ENCODE data around the gene SPINT4.
"Not testable (repeated sequence)": the region's sequence is repeated elsewhere in the genome, so short reads cannot be mapped to it uniquely, and the experiment has no call there.

The SPINT4 gene

GRCh38 chr20:45722047-45722446 is at the start of gene SPINT4:
TSS of gene SPINT4 (plus strand) at chr20:45722347. CDS start at chr20:45722368, 21 bp downstream.
- H3K27me3 ChIP-seq (ENCODE audit: insufficient read depth, poor library complexity, severe bottlenecking), result peaks cover 54% of the 10 kb centered on the region

DNA sequence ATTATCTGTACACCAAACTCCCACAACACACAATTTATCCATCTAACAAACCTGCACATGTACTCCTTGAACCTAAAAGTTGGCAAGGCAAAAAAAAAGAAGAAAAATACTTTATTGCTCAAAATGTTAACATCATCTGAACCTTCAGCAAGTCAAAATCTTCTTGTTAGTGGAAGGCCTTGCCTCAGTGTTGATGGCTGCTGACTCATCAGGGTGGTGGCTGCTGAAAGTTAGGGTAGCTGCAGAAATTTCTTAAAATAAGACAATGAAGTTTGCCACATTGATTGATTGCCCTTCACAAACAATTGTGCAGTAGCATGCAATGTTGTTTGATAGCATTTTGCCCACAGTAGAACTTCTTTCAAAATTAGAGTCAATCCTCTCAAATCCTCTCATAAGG is 49.4 kb upstream of the SPINT4 start:
- no peak for DNase-seq (ENCODE audit: low spot score)
- Histone ChIP-seq H3K27ac (ENCODE audit: poor library complexity, severe bottlenecking) (no peak overlapping the region), H3K27me3 (ENCODE audit: insufficient read depth, poor library complexity, severe bottlenecking) (peaks cover 46% of the 10 kb centered on the region), H3K36me3 (ENCODE audit: low read depth) (no peaks in the 10 kb centered on the region), H3K4me3 (ENCODE audit: severe bottlenecking) (no peak overlapping the region), H3K4me1 (ENCODE audit: insufficient read depth, poor library complexity, severe bottlenecking) (no peaks in the 10 kb centered on the region), H3K9me3 (ENCODE audit: severe bottlenecking) (no peaks in the 10 kb centered on the region)
- TF ChIP-seq CTCF (IDR thresholded peaks at IDR 0.05; ENCODE audit: poor library complexity, severe bottlenecking), result no peak
- ATAC-seq (ENCODE audit: low read depth), result no peak

More at GRCh38 chr20:45722047-45722446, at the start of gene SPINT4:
- H3K9me3 ChIP-seq (ENCODE audit: severe bottlenecking), result no peaks in the 10 kb centered on the region
- ATAC-seq (ENCODE audit: low read depth) (no peak), DNase-seq (ENCODE audit: low spot score) (no peak)
- H3K27ac ChIP-seq (ENCODE audit: poor library complexity, severe bottlenecking), result no peak within 1 kb of the TSS
- no peaks in the 10 kb centered on the region for H3K4me1 ChIP-seq (ENCODE audit: insufficient read depth, poor library complexity, severe bottlenecking)
- no peak for TF ChIP-seq CTCF (IDR thresholded peaks at IDR 0.05; ENCODE audit: poor library complexity, severe bottlenecking)
- H3K4me3 ChIP-seq (ENCODE audit: severe bottlenecking), result no peak within 1 kb of the TSS
- H3K36me3 ChIP-seq (ENCODE audit: low read depth), result no peaks in the 10 kb centered on the region

DNA sequence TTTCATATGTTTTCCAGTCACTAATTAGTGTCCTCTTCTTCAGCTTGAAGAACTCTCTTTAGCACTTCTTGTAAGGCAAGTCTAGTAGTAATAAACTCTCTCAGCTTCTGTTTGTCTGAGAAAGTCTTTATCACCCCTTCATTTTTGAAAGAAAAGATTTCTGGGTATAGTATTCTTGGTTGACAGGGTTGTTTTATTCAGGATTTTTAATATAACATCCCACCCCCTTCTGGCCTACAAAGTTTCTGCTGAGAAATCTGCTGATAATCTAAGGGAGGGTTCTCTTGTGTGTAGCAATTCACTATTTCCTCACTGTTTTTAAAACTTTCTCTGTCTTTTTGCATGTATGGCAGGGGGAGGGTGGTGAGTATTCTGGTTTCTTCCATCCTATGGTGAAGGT is 42.5 kb upstream of the SPINT4 start:
- H3K4me1 ChIP-seq (ENCODE audit: insufficient read depth, poor library complexity, severe bottlenecking), result no peaks in the 10 kb centered on the region
- H3K9me3 ChIP-seq (ENCODE audit: severe bottlenecking), result peaks cover 8% of the 10 kb centered on the region
- H3K27ac ChIP-seq (ENCODE audit: poor library complexity, severe bottlenecking), result no peak overlapping the region
- H3K4me3 ChIP-seq (ENCODE audit: severe bottlenecking), result no peak overlapping the region
- peaks cover 17% of the 10 kb centered on the region for H3K27me3 ChIP-seq (ENCODE audit: insufficient read depth, poor library complexity, severe bottlenecking)
- no peak for TF ChIP-seq CTCF (IDR thresholded peaks at IDR 0.05; ENCODE audit: poor library complexity, severe bottlenecking)
- H3K36me3 ChIP-seq (ENCODE audit: low read depth), result no peaks in the 10 kb centered on the region
- ATAC-seq (ENCODE audit: low read depth) (no peak), DNase-seq (ENCODE audit: low spot score) (no peak)

GRCh38 chr20:45685896-45686295 is 36.3 kb upstream of the SPINT4 start:
- Histone ChIP-seq H3K36me3 (ENCODE audit: low read depth) (no peaks in the 10 kb centered on the region), H3K4me1 (ENCODE audit: insufficient read depth, poor library complexity, severe bottlenecking) (no peaks in the 10 kb centered on the region), H3K4me3 (ENCODE audit: severe bottlenecking) (no peak overlapping the region), H3K27ac (ENCODE audit: poor library complexity, severe bottlenecking) (no peak overlapping the region), H3K9me3 (ENCODE audit: severe bottlenecking) (no peaks in the 10 kb centered on the region), H3K27me3 (ENCODE audit: insufficient read depth, poor library complexity, severe bottlenecking) (peaks cover 10% of the 10 kb centered on the region)
- ATAC-seq (ENCODE audit: low read depth) (peak; percentile 75), DNase-seq (ENCODE audit: low spot score) (no peak)
- TF ChIP-seq CTCF (IDR thresholded peaks at IDR 0.05; ENCODE audit: poor library complexity, severe bottlenecking), result peak; percentile 22

GRCh38 chr20:45693346-45693745 is 28.8 kb upstream of the SPINT4 start:
- H3K4me1 ChIP-seq (ENCODE audit: insufficient read depth, poor library complexity, severe bottlenecking), result peaks cover 16% of the 10 kb centered on the region
- not testable (repeated sequence) for DNase-seq (ENCODE audit: low spot score)

More at GRCh38 chr20:45693346-45693745, 28.8 kb upstream of the SPINT4 start:
- peaks cover 18% of the 10 kb centered on the region for H3K27me3 ChIP-seq (ENCODE audit: insufficient read depth, poor library complexity, severe bottlenecking)
- H3K9me3 ChIP-seq (ENCODE audit: severe bottlenecking); H3K36me3 ChIP-seq (ENCODE audit: low read depth); H3K4me3 ChIP-seq (ENCODE audit: severe bottlenecking); H3K27ac ChIP-seq (ENCODE audit: poor library complexity, severe bottlenecking); ATAC-seq (ENCODE audit: low read depth): not testable (repeated sequence)
